Tibial artery (tissue), 4 donors: ENCODE data around the gene CXCL16.

Experiments
- DNase-seq, 2 donors: peaks; one replicate each; pipeline ENCODE4 v3.0.0-alpha.2; 2019
- H3K27ac ChIP-seq, 2 donors: fragments of 200-600 bp; sonication (generic) in 1 of 2; 1 replicate in 1 of 2; 2 replicates in 1 of 2; pipeline ENCODE4 v1.5.1; 2018 to 2019; ENCODE audit warnings: mild to moderate bottlenecking in 1 of 2
- H3K27me3 ChIP-seq, 2 donors: fragments of 200-600 bp; sonication (generic) in 1 of 2; one replicate each; pipeline versions ENCODE4 v1.5.1 to v1.6.0; 2016 to 2019
- H3K36me3 ChIP-seq, 3 donors: fragments of 200-600 bp; sonication (generic) in 2 of 3; one replicate each; pipeline ENCODE4 v1.5.1; 2016 to 2019; ENCODE audit warnings: mild to moderate bottlenecking in 2 of 3
- H3K4me1 ChIP-seq, 4 donors: fragments of 200-600 bp; sonication (generic) in 2 of 4; 1 replicate in 3 of 4; 2 replicates in 1 of 4; pipeline ENCODE4 v1.5.1; 2016 to 2019
- H3K4me3 ChIP-seq, 2 donors: fragments of 200-600 bp; sonication (generic) in 1 of 2; 1 replicate in 1 of 2; 2 replicates in 1 of 2; pipeline ENCODE4 v1.5.1; 2018 to 2019; ENCODE audit warnings: mild to moderate bottlenecking in 2 of 2
- H3K9me3 ChIP-seq, 3 donors: fragments of 200-600 bp; sonication (generic) in 1 of 3; one replicate each; pipeline ENCODE4 v1.5.1; 2016 to 2019
- CTCF ChIP-seq, 2 experiments: fragments of 200-600 bp in 1 of 2; fragments of 450-650 bp in 1 of 2; IDR thresholded peaks; one replicate each; pipeline ENCODE4 v1.5.1; 2017 to 2019; ENCODE audit warnings: antibody characterized with exemption in 2 of 2, mild to moderate bottlenecking in 1 of 2, moderate library complexity in 1 of 2
- intact Hi-C: fragments of 100-400 bp; cut with DNase I; formaldehyde crosslinking; loops from one replicate; pipeline ENCODE4 v1.15.0; 2023; ENCODE audit warnings: low total_unique reads

CXCL16 gene

GRCh38 chr17:4772235-4772613 lies 32.5 kb upstream of the CXCL16 start:
- Histone ChIP-seq H3K27me3 (peaks cover 0 to 27% of the 10 kb centered on the region in 2 donors), H3K9me3 (no peaks in the 10 kb centered on the region), H3K4me1 (no peaks in the 10 kb centered on the region), H3K4me3 (no peak overlapping the region), H3K36me3 (no peaks in the 10 kb centered on the region), H3K27ac (no peak overlapping the region)
- TF ChIP-seq CTCF (IDR thresholded peaks at IDR 0.05): no peak
- no peak for DNase-seq
- intact Hi-C loops: no loop called here

GRCh38 chr17:4771519-4772234 lies 31.9 kb upstream of the CXCL16 start, which contains the start of gene TM4SF5:
TSS of gene TM4SF5 (plus strand) at chr17:4771886. CDS start at chr17:4771923, 37 bp downstream.
- TF ChIP-seq CTCF (IDR thresholded peaks at IDR 0.05): no peak
- no peak within 1 kb of the TSS for H3K27ac ChIP-seq
- H3K36me3 ChIP-seq: no peaks in the 10 kb centered on the region
- H3K4me3 ChIP-seq: no peak within 1 kb of the TSS
- DNase-seq: no peak
- no peaks in the 10 kb centered on the region for H3K9me3 ChIP-seq
- no peaks in the 10 kb centered on the region for H3K4me1 ChIP-seq
- intact Hi-C loops: no loop called here
- peaks cover 0 to 24% of the 10 kb centered on the region in 2 donors for H3K27me3 ChIP-seq

- Histone ChIP-seq H3K9me3 (no peaks in the 10 kb centered on the region), H3K4me1 (no peaks in the 10 kb centered on the region), H3K36me3 (no peaks in the 10 kb centered on the region), H3K27me3 (peaks cover 0 to 21% of the 10 kb centered on the region in 2 donors), H3K27ac (no peak overlapping the region), H3K4me3 (no peak overlapping the region)
- TF ChIP-seq CTCF (IDR thresholded peaks at IDR 0.05): no peak
- intact Hi-C loops: no loop called here
- no peak for DNase-seq
Observed at GRCh38 chr17:4769628-4770027, 29.9 kb upstream of the CXCL16 start.

GRCh38 chr17:4768298-4768697 lies 28.6 kb upstream of the CXCL16 start:
- DNase-seq: no peak

GRCh38 chr17:4766723-4767122 lies 27.0 kb upstream of the CXCL16 start:
- no peak overlapping the region for H3K27ac ChIP-seq
- DNase-seq: no peak
- H3K27me3 ChIP-seq: peaks cover 0 to 12% of the 10 kb centered on the region in 2 donors
- intact Hi-C loops: no loop called here
- H3K4me3 ChIP-seq: no peak overlapping the region
- H3K9me3 ChIP-seq: no peaks in the 10 kb centered on the region
- no peaks in the 10 kb centered on the region for H3K36me3 ChIP-seq
- no peak for TF ChIP-seq CTCF (IDR thresholded peaks at IDR 0.05)
- no peaks in the 10 kb centered on the region for H3K4me1 ChIP-seq

More at GRCh38 chr17:4768298-4768697, 28.6 kb upstream of the CXCL16 start:
- H3K27me3 ChIP-seq: peaks cover 0 to 21% of the 10 kb centered on the region in 2 donors
- H3K4me3 ChIP-seq: no peak overlapping the region
- H3K4me1 ChIP-seq: no peaks in the 10 kb centered on the region
- no peak for TF ChIP-seq CTCF (IDR thresholded peaks at IDR 0.05)
- H3K9me3 ChIP-seq: no peaks in the 10 kb centered on the region
- no peak overlapping the region for H3K27ac ChIP-seq
- H3K36me3 ChIP-seq: no peaks in the 10 kb centered on the region
- intact Hi-C loops: no loop called here
